ENCODE results near the gene TANGO2.

Gene TANGO2

DNA sequence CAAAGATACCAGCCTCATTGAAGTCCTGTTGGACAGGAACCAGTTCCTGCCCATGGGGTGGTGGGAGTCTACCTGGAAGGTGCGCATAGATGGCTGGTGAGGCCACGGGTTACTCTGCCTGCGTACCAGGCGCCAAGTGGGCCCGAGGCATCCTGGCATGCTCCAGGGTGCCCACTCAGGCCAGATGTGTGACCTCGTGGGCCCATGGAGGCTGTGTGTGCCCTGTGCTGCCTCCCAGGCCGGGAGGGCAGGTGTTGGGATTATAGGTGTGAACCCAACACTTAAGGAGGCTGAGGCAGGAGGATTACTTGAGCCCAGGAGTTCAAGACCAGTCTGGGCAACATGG, 23.1 kb downstream of the TANGO2 start:
- no peaks in the 10 kb centered on the region for H3K27me3 ChIP-seq
- intact Hi-C loops (cut with DNase I; ENCODE audit: low total_unique reads): no loop called here
- H3K9me3 ChIP-seq: no peaks in the 10 kb centered on the region
- H3K4me3 ChIP-seq: no peak overlapping the region
- no peak for DNase-seq
- TF ChIP-seq, protein P1, sequence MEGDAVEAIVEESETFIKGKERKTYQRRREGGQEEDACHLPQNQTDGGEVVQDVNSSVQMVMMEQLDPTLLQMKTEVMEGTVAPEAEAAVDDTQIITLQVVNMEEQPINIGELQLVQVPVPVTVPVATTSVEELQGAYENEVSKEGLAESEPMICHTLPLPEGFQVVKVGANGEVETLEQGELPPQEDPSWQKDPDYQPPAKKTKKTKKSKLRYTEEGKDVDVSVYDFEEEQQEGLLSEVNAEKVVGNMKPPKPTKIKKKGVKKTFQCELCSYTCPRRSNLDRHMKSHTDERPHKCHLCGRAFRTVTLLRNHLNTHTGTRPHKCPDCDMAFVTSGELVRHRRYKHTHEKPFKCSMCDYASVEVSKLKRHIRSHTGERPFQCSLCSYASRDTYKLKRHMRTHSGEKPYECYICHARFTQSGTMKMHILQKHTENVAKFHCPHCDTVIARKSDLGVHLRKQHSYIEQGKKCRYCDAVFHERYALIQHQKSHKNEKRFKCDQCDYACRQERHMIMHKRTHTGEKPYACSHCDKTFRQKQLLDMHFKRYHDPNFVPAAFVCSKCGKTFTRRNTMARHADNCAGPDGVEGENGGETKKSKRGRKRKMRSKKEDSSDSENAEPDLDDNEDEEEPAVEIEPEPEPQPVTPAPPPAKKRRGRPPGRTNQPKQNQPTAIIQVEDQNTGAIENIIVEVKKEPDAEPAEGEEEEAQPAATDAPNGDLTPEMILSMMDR (IDR thresholded peaks at IDR 0.05): no peak
- H3K4me1 ChIP-seq: no peaks in the 10 kb centered on the region
- H3K27ac ChIP-seq: no peak overlapping the region
- peaks cover 40 to 92% (median 77%) of the 10 kb centered on the region in 3 donors for H3K36me3 ChIP-seq

- no peaks in the 10 kb centered on the region for H3K9me3 ChIP-seq
- H3K4me3 ChIP-seq: no peak overlapping the region
- no peak overlapping the region for H3K27ac ChIP-seq
- H3K27me3 ChIP-seq: no peaks in the 10 kb centered on the region
- no peak for DNase-seq
- H3K4me1 ChIP-seq: no peaks in the 10 kb centered on the region
- intact Hi-C loops (cut with DNase I; ENCODE audit: low total_unique reads): no loop called here
- peaks cover 40 to 86% (median 76%) of the 10 kb centered on the region in 3 donors for H3K36me3 ChIP-seq
- TF ChIP-seq, protein P1 (IDR thresholded peaks at IDR 0.05): no peak
Observed at GRCh38 chr22:20044495-20045151, 23.7 kb downstream of the TANGO2 start.

GRCh38 chr22:20046730-20047129, 25.8 kb downstream of the TANGO2 start:
- no peak for DNase-seq
- TF ChIP-seq, protein P1 (IDR thresholded peaks at IDR 0.05): no peak
- Histone ChIP-seq H3K9me3 (no peaks in the 10 kb centered on the region), H3K27ac (no peak overlapping the region), H3K27me3 (no peaks in the 10 kb centered on the region), H3K4me3 (no peak overlapping the region), H3K36me3 (peaks cover 34 to 68% (median 67%) of the 10 kb centered on the region in 3 donors), H3K4me1 (no peaks in the 10 kb centered on the region)
- intact Hi-C loops (cut with DNase I; ENCODE audit: low total_unique reads): no loop called here

DNA sequence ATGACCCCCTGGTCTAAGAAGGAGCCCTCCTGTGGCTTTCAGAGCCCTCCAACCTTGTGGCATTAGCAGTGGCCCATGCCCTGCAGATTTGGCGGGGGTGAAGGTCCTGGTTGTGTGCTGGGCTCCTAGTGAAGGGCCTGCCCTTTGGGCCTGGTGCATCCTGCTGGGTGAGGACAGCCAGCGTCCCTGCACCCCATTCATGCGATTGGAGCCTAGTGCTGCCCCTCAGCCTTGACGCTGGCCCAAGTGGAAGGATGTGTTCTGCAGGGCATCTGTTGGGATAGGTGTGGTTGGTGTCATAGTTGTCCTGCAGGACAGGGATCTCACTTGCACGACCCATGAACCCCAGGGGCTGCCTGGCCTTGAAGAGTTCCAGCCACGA, 31.0 kb downstream of the TANGO2 start:
- Histone ChIP-seq H3K4me3 (no peak overlapping the region), H3K27ac (no peak overlapping the region), H3K36me3 (peaks cover 42 to 85% (median 70%) of the 10 kb centered on the region in 3 donors), H3K9me3 (no peaks in the 10 kb centered on the region), H3K27me3 (no peaks in the 10 kb centered on the region), H3K4me1 (no peaks in the 10 kb centered on the region)
- intact Hi-C loops (cut with DNase I; ENCODE audit: low total_unique reads): no loop called here
- TF ChIP-seq, protein P1 (IDR thresholded peaks at IDR 0.05): no peak
- DNase-seq: no peak

DNA sequence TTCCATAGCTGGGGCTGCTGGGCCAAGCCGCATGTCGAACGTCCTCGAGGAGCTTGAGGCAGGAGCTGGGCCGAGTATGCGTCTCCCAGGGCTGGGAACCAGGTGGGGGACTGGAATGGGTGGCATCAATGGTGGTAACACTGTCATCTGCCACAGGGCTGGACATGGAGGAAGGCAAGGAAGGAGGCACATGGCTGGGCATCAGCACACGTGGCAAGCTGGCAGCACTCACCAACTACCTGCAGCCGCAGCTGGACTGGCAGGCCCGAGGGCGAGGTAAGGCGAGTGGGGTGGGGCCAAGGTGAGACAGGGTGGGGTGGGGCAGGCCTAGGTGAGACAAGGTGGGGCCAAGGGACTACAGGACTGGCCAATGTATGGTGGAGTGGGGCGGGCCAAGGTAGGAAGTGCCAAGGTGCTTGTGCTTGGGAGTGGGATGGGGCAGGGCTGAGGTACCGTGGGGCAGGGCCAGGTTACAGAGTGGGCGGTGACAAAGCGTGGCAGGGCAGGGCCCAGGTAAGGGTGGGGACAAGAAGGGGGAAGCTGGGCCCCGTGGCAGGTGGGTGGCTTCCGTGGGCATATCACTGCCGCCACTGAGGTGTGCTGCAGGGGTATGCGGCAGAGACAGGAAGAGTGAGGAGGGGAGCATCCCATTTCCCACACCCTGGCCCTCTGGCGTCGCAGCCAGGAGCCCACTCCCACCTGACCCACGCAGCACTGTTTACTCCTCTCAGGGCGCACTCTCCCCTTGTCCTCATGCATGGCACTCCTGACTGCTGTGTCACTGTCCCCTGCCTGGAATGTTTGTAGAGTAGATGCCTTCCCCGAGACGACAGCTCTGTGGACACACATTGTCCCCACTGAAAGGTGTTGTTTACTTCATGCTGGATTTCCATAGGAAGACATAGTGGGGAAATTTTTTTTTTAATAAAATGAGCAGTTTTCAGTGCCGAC, 31.7 kb downstream of the TANGO2 start:
- peaks cover 48 to 85% (median 71%) of the 10 kb centered on the region in 3 donors for H3K36me3 ChIP-seq

More for the DNA sequence above, 31.7 kb downstream of the TANGO2 start:
- intact Hi-C loops (cut with DNase I; ENCODE audit: low total_unique reads): no loop called here
- Histone ChIP-seq H3K4me3 (no peak overlapping the region), H3K27ac (no peak overlapping the region), H3K4me1 (no peaks in the 10 kb centered on the region), H3K27me3 (no peaks in the 10 kb centered on the region), H3K9me3 (no peaks in the 10 kb centered on the region)
- DNase-seq: no peak
- TF ChIP-seq, protein P1 (IDR thresholded peaks at IDR 0.05): no peak
